WTC11 (cell line): ENCODE data around the gene SSC5D. TPM values are rescaled to one million over a fixed set of nuclear protein-coding genes. Genes with fewer than 3 reads are reported as not detected.

Experiments used
- ATAC-seq: fragments of 200-7000 bp; cut with Tn5 transposase; 2 replicates; pipeline ENCODE4 v1.10.0; 2021; ENCODE audit warnings: mild to moderate bottlenecking, moderate library complexity
- CTCF ChIA-PET: fragments of 300-600 bp; sonication (Branson Sonifier 250); formaldehyde crosslinking; loops from one replicate; lab custom pipeline; 2021; ENCODE audit warnings: antibody characterized with exemption; lab: Charles Lee
- POLR2A ChIA-PET: fragments of 350-600 bp; sonication (Branson Sonifier 250); formaldehyde crosslinking; loops from one replicate; lab custom pipeline; 2021; ENCODE audit warnings: antibody characterized with exemption; lab: Charles Lee
- DNase-seq: peaks from one replicate; pipeline ENCODE4 v3.0.0; 2021; ENCODE audit warnings: low spot score
- H3K27ac Mint-ChIP-seq: 2 replicates; pipeline ENCODE4 v1.8.0; 2021; ENCODE audit warnings: mixed read lengths
- H3K27me3 Mint-ChIP-seq: 2 replicates; pipeline ENCODE4 v1.8.0; 2021; ENCODE audit warnings: low read depth, mild to moderate bottlenecking, moderate library complexity, mixed read lengths
- H3K36me3 Mint-ChIP-seq: 2 replicates; pipeline ENCODE4 v1.8.0; 2021; ENCODE audit warnings: mixed read lengths
- H3K4me1 Mint-ChIP-seq: 2 replicates; pipeline ENCODE4 v1.8.0; 2022; ENCODE audit warnings: mixed read lengths
- H3K4me3 Mint-ChIP-seq: 2 replicates; pipeline ENCODE4 v1.8.0; 2021; ENCODE audit warnings: mild to moderate bottlenecking, moderate library complexity, mixed read lengths
- H3K9me3 Mint-ChIP-seq: 2 replicates; pipeline ENCODE4 v1.8.0; 2021; ENCODE audit warnings: mixed read lengths
- ATF1 ChIP-seq: sonication (generic); formaldehyde crosslinking; IDR thresholded peaks from 2 replicates; pipeline ENCODE4 v1.8.1; 2023; ENCODE audit warnings: mild to moderate bottlenecking, moderate library complexity, missing genetic modification reagents
- CREB1 ChIP-seq: sonication (generic); formaldehyde crosslinking; IDR thresholded peaks from 2 replicates; pipeline ENCODE4 v1.8.0; 2023; ENCODE audit warnings: mild to moderate bottlenecking, missing genetic modification reagents
- ESRRA ChIP-seq: sonication (generic); formaldehyde crosslinking; IDR thresholded peaks from 2 replicates; pipeline ENCODE4 v1.8.1; 2022; ENCODE audit warnings: mild to moderate bottlenecking, missing genetic modification reagents, borderline replicate concordance
- JUN ChIP-seq: sonication (generic); formaldehyde crosslinking; IDR thresholded peaks from 2 replicates; pipeline ENCODE4 v1.8.0; 2023; ENCODE audit warnings: mild to moderate bottlenecking, missing genetic modification reagents
- KAT7 ChIP-seq: sonication (generic); formaldehyde crosslinking; IDR thresholded peaks from 2 replicates; pipeline ENCODE4 v1.8.1; 2023; ENCODE audit warnings: missing genetic modification reagents, mild to moderate bottlenecking, borderline replicate concordance
- MYBL2 ChIP-seq: sonication (generic); formaldehyde crosslinking; IDR thresholded peaks from 2 replicates; pipeline ENCODE4 v1.8.1; 2023; ENCODE audit warnings: mild to moderate bottlenecking, moderate library complexity, missing genetic modification reagents
- NFATC4 ChIP-seq: fragments of 250-450 bp; sonication (Bioruptor Pico); IDR thresholded peaks from 2 replicates; pipeline ENCODE4 v1.9.0; 2021; ENCODE audit warnings: mild to moderate bottlenecking
- RORB ChIP-seq: fragments of 250-450 bp; sonication (Bioruptor Pico); IDR thresholded peaks from 2 replicates; pipeline ENCODE4 v1.9.0; 2021; ENCODE audit warnings: mild to moderate bottlenecking
- TEAD4 ChIP-seq: sonication (generic); formaldehyde crosslinking; IDR thresholded peaks from 2 replicates; pipeline ENCODE4 v1.8.0; 2022; ENCODE audit warnings: mild to moderate bottlenecking, missing genetic modification reagents
- ZMAT4 ChIP-seq: fragments of 250-450 bp; sonication (Bioruptor Pico); IDR thresholded peaks from 2 replicates; pipeline ENCODE4 v1.9.0; 2021; ENCODE audit warnings: mild to moderate bottlenecking
- ZNF121 ChIP-seq: sonication (generic); formaldehyde crosslinking; IDR thresholded peaks from 2 replicates; pipeline ENCODE4 v1.8.0; 2023; ENCODE audit warnings: missing genetic modification reagents
- ZNF317 ChIP-seq: sonication (generic); formaldehyde crosslinking; IDR thresholded peaks from 2 replicates; pipeline ENCODE4 v1.8.1; 2023; ENCODE audit warnings: low read depth, mild to moderate bottlenecking, moderate library complexity, missing genetic modification reagents, borderline replicate concordance
- ZNF423 ChIP-seq: fragments of 250-450 bp; sonication (Bioruptor Pico); IDR thresholded peaks from 2 replicates; pipeline ENCODE4 v2.1.2; 2022; ENCODE audit warnings: mild to moderate bottlenecking, moderate library complexity
- ZNF425 ChIP-seq: fragments of 250-450 bp; sonication (Bioruptor Pico); conservative IDR thresholded peaks from 2 replicates; pipeline ENCODE4 v1.9.0; 2021; ENCODE audit warnings: mild to moderate bottlenecking
- ZNF671 ChIP-seq: fragments of 250-450 bp; sonication (Bioruptor Pico); IDR thresholded peaks from 2 replicates; pipeline ENCODE4 v1.8.0; 2021; ENCODE audit warnings: mild to moderate bottlenecking
- total RNA-seq: library from RNA; stranded (reverse); gene quantifications from 3 replicates; pipeline ENCODE4 v1.2.3, GENCODE V29; 2021

Gene SSC5D
- total RNA-seq, 1 experiment from 2014 or later = 2.9 TPM

- H3K27ac Mint-ChIP-seq = no peak overlapping the region
- TF ChIP-seq ZNF671 (CRISPR knock-in tag) = no peak
- TF ChIP-seq MYBL2 (CRISPR knock-in tag) = no peak
- TF ChIP-seq ATF1 (CRISPR knock-in tag) = no peak
- TF ChIP-seq NFATC4 (CRISPR knock-in tag) = no peak
- no peak for TF ChIP-seq ESRRA
- no peak for TF ChIP-seq RORB
- TF ChIP-seq ZMAT4 (CRISPR knock-in tag) = no peak
- no peak for TF ChIP-seq CREB1 (CRISPR knock-in tag)
- no peak for TF ChIP-seq KAT7
- no peak for TF ChIP-seq TEAD4 (CRISPR knock-in tag)
- DNase-seq = no peak
- H3K4me3 Mint-ChIP-seq = no peak overlapping the region
- peaks cover 19% of the 10 kb centered on the region for H3K4me1 Mint-ChIP-seq
- no peak for ATAC-seq
- POLR2A ChIA-PET = no interaction called here
- H3K36me3 Mint-ChIP-seq = no peaks in the 10 kb centered on the region
- no peaks in the 10 kb centered on the region for H3K9me3 Mint-ChIP-seq
- CTCF ChIA-PET = no interaction called here
- peaks cover 17% of the 10 kb centered on the region for H3K27me3 Mint-ChIP-seq
Measured at GRCh38 chr19:55472463-55472862, 15.8 kb upstream of the SSC5D start.

GRCh38 chr19:55473225-55474012, 14.8 kb upstream of the SSC5D start:
- H3K4me1 Mint-ChIP-seq = peaks cover 22% of the 10 kb centered on the region
- TF ChIP-seq JUN (CRISPR knock-in tag) (no peak), ZNF425 (CRISPR knock-in tag) (no peak), ZNF423 (peak; percentile 72)
- peaks cover 16% of the 10 kb centered on the region for H3K27me3 Mint-ChIP-seq
- ChIA-PET CTCF (interaction anchor here (0.5 to 1.4 kb wide), 4 partner anchors 12 to 39 kb away, joined by 3 to 8 read pairs (median 4); partner anchors contain the start of gene ISOC2), POLR2A (no interaction called here)
- H3K9me3 Mint-ChIP-seq = no peaks in the 10 kb centered on the region
- no peak for DNase-seq
- ATAC-seq = no peak; the same call in 1 of the 2 replicates
- H3K4me3 Mint-ChIP-seq = no peak overlapping the region
- H3K36me3 Mint-ChIP-seq = no peaks in the 10 kb centered on the region
- no peak overlapping the region; the same call in 1 of the 2 replicates for H3K27ac Mint-ChIP-seq

- POLR2A ChIA-PET = interaction anchor here (2.6 kb wide), 1 partner anchor 125 kb away, joined by 15 read pairs; the partner anchor contains the start of genes FIZ1 and ZNF524
- TF ChIP-seq ZNF317 (CRISPR knock-in tag) (no peak), ZNF121 (CRISPR knock-in tag) (peak; percentile 31)
- TF ChIP-seq, all 79 proteins: peak for 1
- no peaks in the 10 kb centered on the region for H3K36me3 Mint-ChIP-seq
- H3K27me3 Mint-ChIP-seq = peaks cover 16% of the 10 kb centered on the region
- H3K9me3 Mint-ChIP-seq = no peaks in the 10 kb centered on the region
- no peak overlapping the region for H3K27ac Mint-ChIP-seq
- no peak overlapping the region; the same call in 1 of the 2 replicates for H3K4me3 Mint-ChIP-seq
- DNase-seq (no peak), ATAC-seq (no peak)
- CTCF ChIA-PET = interaction anchor here (0.9 to 1.4 kb wide), 3 partner anchors 13 to 29 kb away, joined by 3 to 8 read pairs (median 5); partner anchors contain the start of gene ISOC2
- peaks cover 22% of the 10 kb centered on the region for H3K4me1 Mint-ChIP-seq
Measured at GRCh38 chr19:55474269-55475265, 13.7 kb upstream of the SSC5D start.
